Measurements from ENCODE around the gene OR9G4.

The OR9G4 gene

GRCh38 chr11:56748597-56748996 is at the start of gene OR9G4:
Gene OR9G4 (minus strand): TSS chr11:56748697. CDS start chr11:56743766, 4,931 bp downstream.
- DNase-seq (ENCODE audit: low read depth): no peak

- no peak for DNase-seq (ENCODE audit: low read depth)
These were observed 35.0 kb upstream of the OR9G4 start for GRCh38 chr11:56783448-56784041.

- DNase-seq (ENCODE audit: low read depth): no peak
These were observed 33.8 kb upstream of the OR9G4 start for GRCh38 chr11:56782167-56782847.

GRCh38 chr11:56776809-56777208 is 28.3 kb upstream of the OR9G4 start:
- DNase-seq (ENCODE audit: low read depth): no peak

GRCh38 chr11:56764976-56765375 is 16.5 kb upstream of the OR9G4 start:
- no peak for DNase-seq (ENCODE audit: low read depth)

- no peak for DNase-seq (ENCODE audit: low read depth)
These were observed 3.0 kb upstream of the OR9G4 start for GRCh38 chr11:56751480-56751879.

- DNase-seq (ENCODE audit: low read depth): no peak
These were observed 1.7 kb upstream of the OR9G4 start for GRCh38 chr11:56750190-56750589.

- DNase-seq (ENCODE audit: low read depth): no peak
These were observed 7.6 kb downstream of the OR9G4 start for GRCh38 chr11:56740886-56741285.

- DNase-seq (ENCODE audit: low read depth): no peak
These were observed 8.4 kb downstream of the OR9G4 start for GRCh38 chr11:56740107-56740506.

GRCh38 chr11:56720513-56720912 is 28.0 kb downstream of the OR9G4 start:
- DNase-seq (ENCODE audit: low read depth): no peak

- DNase-seq (ENCODE audit: low read depth): no peak
These were observed 32.1 kb downstream of the OR9G4 start for GRCh38 chr11:56716379-56716854.

- DNase-seq (ENCODE audit: low read depth): no peak
These were observed 34.3 kb downstream of the OR9G4 start for GRCh38 chr11:56714206-56714605.

- no peak for DNase-seq (ENCODE audit: low read depth)
These were observed 42.0 kb downstream of the OR9G4 start for GRCh38 chr11:56706486-56706885.

- no peak for DNase-seq (ENCODE audit: low read depth)
These were observed 42.6 kb downstream of the OR9G4 start for GRCh38 chr11:56705784-56706396.

GRCh38 chr11:56700914-56701485 is 47.5 kb downstream of the OR9G4 start:
- DNase-seq (ENCODE audit: low read depth): no peak

- DNase-seq (ENCODE audit: low read depth): no peak
These were observed 48.1 kb downstream of the OR9G4 start for GRCh38 chr11:56700242-56700913.

- DNase-seq (ENCODE audit: low read depth): no peak
These were observed 49.7 kb downstream of the OR9G4 start, which contains the start of gene OR9G1 for GRCh38 chr11:56698795-56699194. Gene OR9G1 (plus strand): TSS chr11:56699095. CDS start chr11:56700388, 1,293 bp downstream.

GRCh38 chr11:56693428-56693827 is 55.1 kb downstream of the OR9G4 start:
- no peak for DNase-seq (ENCODE audit: low read depth)
